Keratinocyte (primary cell): ENCODE measurements around the gene ECE1. TPM values are rescaled to one million over a fixed set of nuclear protein-coding genes. Genes with fewer than 3 reads are reported as not detected.

Experiments used
- DNase-seq: peaks from one replicate; pipeline ENCODE4 v3.0.0-alpha.2; 2011; ENCODE audit warnings: low read depth, missing footprints, low spot score
- FAIRE-seq: peaks from 2 replicates; lab custom pipeline; 2011; peaks lifted over from hg19 to GRCh38; lab: Jason Lieb, UNC
- H2AFZ ChIP-seq: 2 replicates; pipeline ENCODE4 v1.6.0; 2012; ENCODE audit warnings: low read length, control low read depth, inconsistent platforms; ENCODE audit not compliant: control insufficient read depth
- H3K27ac ChIP-seq: 2 replicates; pipeline ENCODE4 v1.5.1; 2011; ENCODE audit warnings: low read length; ENCODE audit not compliant: control insufficient read depth, insufficient read depth
- H3K27me3 ChIP-seq: 3 replicates; pipeline ENCODE4 v1.6.0; 2011; ENCODE audit warnings: low read length; ENCODE audit not compliant: control insufficient read depth, insufficient read depth; ENCODE audit errors: extremely low read depth
- H3K36me3 ChIP-seq, 2 experiments: 2 replicates in 1 of 2; 3 replicates in 1 of 2; pipeline ENCODE4 v1.5.1; 2011; ENCODE audit warnings: low read length in 2 of 2, mild to moderate bottlenecking in 1 of 2; ENCODE audit not compliant: control insufficient read depth in 2 of 2, insufficient read depth in 2 of 2; ENCODE audit errors: extremely low read depth in 1 of 2
- H3K4me1 ChIP-seq: 3 replicates; pipeline ENCODE4 v1.5.1; 2011; ENCODE audit warnings: low read length; ENCODE audit not compliant: control insufficient read depth, insufficient read depth; ENCODE audit errors: extremely low read depth
- H3K4me2 ChIP-seq: 3 replicates; pipeline ENCODE4 v1.6.0; 2011; ENCODE audit warnings: low read depth, low read length; ENCODE audit not compliant: control insufficient read depth, insufficient read depth; ENCODE audit errors: extremely low read depth
- H3K4me3 ChIP-seq, 3 experiments: fragments of 200-600 bp in 1 of 3; sonication (generic) in 1 of 3; 2 replicates in 2 of 3; 3 replicates in 1 of 3; pipeline ENCODE4 v1.5.1; 2011 to 2016; ENCODE audit warnings: low read length in 3 of 3, mild to moderate bottlenecking in 3 of 3, control low read depth in 2 of 3, inconsistent platforms in 1 of 3, low read depth in 1 of 3, mixed read lengths in 1 of 3, mixed run types in 1 of 3, moderate library complexity in 1 of 3; ENCODE audit not compliant: control insufficient read depth in 2 of 3, insufficient read depth in 2 of 3; ENCODE audit errors: extremely low read depth in 1 of 3
- H3K79me2 ChIP-seq: 2 replicates; pipeline ENCODE4 v1.6.0; 2012; ENCODE audit warnings: low read length; ENCODE audit not compliant: control insufficient read depth, insufficient read depth
- H3K9ac ChIP-seq: 3 replicates; pipeline ENCODE4 v1.6.0; 2011; ENCODE audit warnings: low read length; ENCODE audit not compliant: control insufficient read depth, insufficient read depth; ENCODE audit errors: extremely low read depth
- H3K9me1 ChIP-seq: 3 replicates; pipeline ENCODE4 v1.6.0; 2011; ENCODE audit warnings: low read length; ENCODE audit not compliant: control insufficient read depth, insufficient read depth; ENCODE audit errors: extremely low read depth
- H3K9me3 ChIP-seq: 2 replicates; pipeline ENCODE4 v1.5.1; 2012; ENCODE audit warnings: low read depth, low read length; ENCODE audit not compliant: control insufficient read depth
- H4K20me1 ChIP-seq: 3 replicates; pipeline ENCODE4 v1.6.0; 2011; ENCODE audit warnings: low read length; ENCODE audit not compliant: control insufficient read depth, insufficient read depth; ENCODE audit errors: extremely low read depth
- EZH2 ChIP-seq: IDR thresholded peaks from one replicate; pipeline ENCODE4 v1.6.1; 2012; ENCODE audit warnings: inconsistent platforms, mild to moderate bottlenecking, low read length, moderate library complexity
- dilution Hi-C: fragments of 300-500 bp; cut with MboI; formaldehyde crosslinking; loops from one replicate; pipeline ENCODE4 v1.7.0; 2020; ENCODE audit warnings: low sequenced_read_pairs; ENCODE audit not compliant: extremely low pct_ligation_motif_present
- polyA plus RNA-seq, 5 experiments: library from polyadenylated mRNA; depleted of rRNA in 3 of 5; stranded (reverse) in 3 of 5; stranded (forward) in 1 of 5; unstranded in 1 of 5; fragments of >200 nt; gene quantifications; 1 replicate in 1 of 5; 2 replicates in 3 of 5; 3 replicates in 1 of 5; pipeline versions ENCODE4 v1.2.1 to v1.2.3, GENCODE V29; 2011 to 2012; ENCODE audit warnings: missing spikeins in 2 of 5, low read depth in 1 of 5, low replicate concordance in 1 of 5
- TF ChIP-seq, protein P1 (sequence below), 3 experiments: IDR thresholded peaks in 1 of 3; conservative IDR thresholded peaks in 1 of 3; optimal IDR thresholded peaks in 1 of 3; 2 replicates in 2 of 3; 3 replicates in 1 of 3; pipeline versions ENCODE3 to v1.5.1; 2011; ENCODE audit warnings: low read length in 3 of 3, mild to moderate bottlenecking in 3 of 3, moderate library complexity in 2 of 3, control low read depth in 1 of 3, inconsistent platforms in 1 of 3; ENCODE audit not compliant: insufficient read depth in 2 of 3; ENCODE audit errors: extremely low read depth in 1 of 3

The ECE1 gene
- polyA plus RNA-seq, 1 donor (not counting 4 experiments of a cell fraction or from before 2014, with no cell fraction given) = 59.1 TPM

- Histone ChIP-seq H2AFZ (no peak overlapping the region), H3K4me2 (no peak overlapping the region), H3K79me2 (no peaks in the 10 kb centered on the region), H3K4me3 (no peak overlapping the region), H4K20me1 (no peaks in the 10 kb centered on the region), H3K27ac (no peak overlapping the region), H3K4me1 (peaks cover 17% of the 10 kb centered on the region), H3K27me3 (no peaks in the 10 kb centered on the region), H3K36me3 (no peaks in the 10 kb centered on the region), H3K9me1 (no peaks in the 10 kb centered on the region), H3K9ac (no peak overlapping the region), H3K9me3 (no peaks in the 10 kb centered on the region)
- DNase-seq = no peak
- no peak for TF ChIP-seq EZH2
- TF ChIP-seq, protein P1, sequence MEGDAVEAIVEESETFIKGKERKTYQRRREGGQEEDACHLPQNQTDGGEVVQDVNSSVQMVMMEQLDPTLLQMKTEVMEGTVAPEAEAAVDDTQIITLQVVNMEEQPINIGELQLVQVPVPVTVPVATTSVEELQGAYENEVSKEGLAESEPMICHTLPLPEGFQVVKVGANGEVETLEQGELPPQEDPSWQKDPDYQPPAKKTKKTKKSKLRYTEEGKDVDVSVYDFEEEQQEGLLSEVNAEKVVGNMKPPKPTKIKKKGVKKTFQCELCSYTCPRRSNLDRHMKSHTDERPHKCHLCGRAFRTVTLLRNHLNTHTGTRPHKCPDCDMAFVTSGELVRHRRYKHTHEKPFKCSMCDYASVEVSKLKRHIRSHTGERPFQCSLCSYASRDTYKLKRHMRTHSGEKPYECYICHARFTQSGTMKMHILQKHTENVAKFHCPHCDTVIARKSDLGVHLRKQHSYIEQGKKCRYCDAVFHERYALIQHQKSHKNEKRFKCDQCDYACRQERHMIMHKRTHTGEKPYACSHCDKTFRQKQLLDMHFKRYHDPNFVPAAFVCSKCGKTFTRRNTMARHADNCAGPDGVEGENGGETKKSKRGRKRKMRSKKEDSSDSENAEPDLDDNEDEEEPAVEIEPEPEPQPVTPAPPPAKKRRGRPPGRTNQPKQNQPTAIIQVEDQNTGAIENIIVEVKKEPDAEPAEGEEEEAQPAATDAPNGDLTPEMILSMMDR (optimal IDR thresholded peaks at IDR 0.05 in 1 of 3, IDR thresholded peaks at IDR 0.05 in 1 of 3, conservative IDR thresholded peaks at IDR 0.05 in 1 of 3; ENCODE audit: extremely low read depth in 1 of 3, insufficient read depth in 2 of 3, low read length in 3 of 3) = no peak
- FAIRE-seq = no peak
- dilution Hi-C loops = no loop called here
Measured at GRCh38 chr1:21320410-21321108, 30.3 kb upstream of the ECE1 start.

GRCh38 chr1:21319447-21320407 is 29.5 kb upstream of the ECE1 start:
- no peak for TF ChIP-seq EZH2
- TF ChIP-seq, protein P1 (optimal IDR thresholded peaks at IDR 0.05 in 1 of 3, IDR thresholded peaks at IDR 0.05 in 1 of 3, conservative IDR thresholded peaks at IDR 0.05 in 1 of 3; ENCODE audit: extremely low read depth in 1 of 3, insufficient read depth in 2 of 3, low read length in 3 of 3) = no peak

More at GRCh38 chr1:21319447-21320407, 29.5 kb upstream of the ECE1 start:
- no peaks in the 10 kb centered on the region for H4K20me1 ChIP-seq
- no peak for FAIRE-seq
- H3K27ac ChIP-seq = no peak overlapping the region
- dilution Hi-C loops = no loop called here
- no peaks in the 10 kb centered on the region for H3K79me2 ChIP-seq
- H3K9me1 ChIP-seq = no peaks in the 10 kb centered on the region
- H3K9ac ChIP-seq = no peak overlapping the region
- DNase-seq = no peak
- peaks cover 9% of the 10 kb centered on the region for H3K4me1 ChIP-seq
- no peak overlapping the region for H2AFZ ChIP-seq
- H3K4me3 ChIP-seq = no peak overlapping the region
- H3K4me2 ChIP-seq = no peak overlapping the region
- H3K9me3 ChIP-seq = no peaks in the 10 kb centered on the region
- H3K27me3 ChIP-seq = no peaks in the 10 kb centered on the region
- no peaks in the 10 kb centered on the region for H3K36me3 ChIP-seq
